Measurements from ENCODE around the gene GLRX. TPM values are rescaled to one million over a fixed set of nuclear protein-coding genes. Genes with fewer than 3 reads are reported as not detected.

Gene GLRX
- total RNA-seq, 1 donor from 2014 or later, result 60.2 TPM

Other genes with a start within 250 kb of the GLRX start
- 0.60 and 1.1 TPM in 2 replicates for gene GPR150, start 202.6 kb downstream of the GLRX start, total RNA-seq
- gene RFESD, start 175.9 kb downstream of the GLRX start, total RNA-seq, result 1.8 and 2.4 TPM in 2 replicates
- gene SPATA9, start 139.7 kb downstream of the GLRX start, total RNA-seq, result not detected in 2 replicates
- 3.3 and 5.0 TPM in 2 replicates for gene RHOBTB3, start 91.4 kb downstream of the GLRX start, total RNA-seq
- 52.9 and 56.0 TPM in 2 replicates for gene ELL2, start 139.1 kb upstream of the GLRX start, total RNA-seq